DND-41 (cell line): Measurements from ENCODE around the gene ELMO2.

Experiments
- ATAC-seq: fragments of 200-7000 bp; cut with Tn5 transposase; 3 replicates; pipeline ENCODE4 v1.9.1; 2021; ENCODE audit warnings: low read depth; ENCODE audit not compliant: insufficient read depth
- DNase-seq: peaks from one replicate; pipeline ENCODE4 v3.0.0-alpha.2; 2020
- H2AFZ ChIP-seq: 2 replicates; pipeline ENCODE4 v1.6.0; 2012; ENCODE audit warnings: low read depth, low read length
- H3K27ac ChIP-seq: 2 replicates; pipeline ENCODE4 v1.5.1; 2012; ENCODE audit warnings: low read length, inconsistent platforms
- H3K27me3 ChIP-seq: fragments of 200-600 bp; sonication (generic); 2 replicates; pipeline ENCODE4 v1.6.0; 2012; ENCODE audit warnings: low read length, mild to moderate bottlenecking, inconsistent platforms; ENCODE audit not compliant: insufficient read depth, poor library complexity
- H3K36me3 ChIP-seq: 2 replicates; pipeline ENCODE4 v1.5.1; 2012; ENCODE audit warnings: low read length, inconsistent platforms; ENCODE audit not compliant: insufficient read depth
- H3K4me1 ChIP-seq: 2 replicates; pipeline ENCODE4 v1.5.1; 2012; ENCODE audit warnings: mild to moderate bottlenecking, low read length; ENCODE audit not compliant: insufficient read depth
- H3K4me2 ChIP-seq: 2 replicates; pipeline ENCODE4 v1.6.0; 2012; ENCODE audit warnings: mild to moderate bottlenecking, moderate library complexity, low read length, inconsistent platforms; ENCODE audit not compliant: insufficient read depth
- H3K4me3 ChIP-seq, 2 experiments: fragments of 200-600 bp in 1 of 2; shearing (Covaris generic) in 1 of 2; 2 replicates each; pipeline ENCODE4 v1.5.1; 2012 to 2016; ENCODE audit warnings: inconsistent platforms in 2 of 2, low read length in 2 of 2, mild to moderate bottlenecking in 2 of 2, low read depth in 1 of 2, moderate library complexity in 1 of 2
- H3K79me2 ChIP-seq: 2 replicates; pipeline ENCODE4 v1.6.0; 2012; ENCODE audit warnings: low read length, inconsistent platforms; ENCODE audit not compliant: insufficient read depth
- H3K9ac ChIP-seq: 2 replicates; pipeline ENCODE4 v1.6.0; 2012; ENCODE audit warnings: low read depth, mild to moderate bottlenecking, inconsistent platforms, low read length, moderate library complexity
- H3K9me3 ChIP-seq: 2 replicates; pipeline ENCODE4 v1.5.1; 2012; ENCODE audit warnings: low read length, moderate library complexity, mild to moderate bottlenecking, inconsistent platforms; ENCODE audit not compliant: insufficient read depth, severe bottlenecking
- H4K20me1 ChIP-seq: 2 replicates; pipeline ENCODE4 v1.6.0; 2012; ENCODE audit warnings: low read length; ENCODE audit not compliant: insufficient read depth
- CTCF ChIP-seq: IDR thresholded peaks from 2 replicates; pipeline ENCODE4 v1.5.1; 2012; ENCODE audit warnings: borderline replicate concordance, low read length, moderate library complexity, mild to moderate bottlenecking; ENCODE audit not compliant: poor library complexity, severe bottlenecking; ENCODE audit errors: extremely low read depth
- EZH2 ChIP-seq: IDR thresholded peaks from 3 replicates; pipeline ENCODE4 v1.6.1; 2012; ENCODE audit warnings: borderline replicate concordance, low read depth, mild to moderate bottlenecking, moderate library complexity, low read length, inconsistent platforms; ENCODE audit not compliant: severe bottlenecking

Gene ELMO2

GRCh38 chr20:46375771-46376170 is 30.6 kb downstream of the ELMO2 start:
- Histone ChIP-seq H3K36me3 (peaks cover 92% of the 10 kb centered on the region), H3K9me3 (no peaks in the 10 kb centered on the region), H3K4me1 (no peaks in the 10 kb centered on the region), H3K9ac (no peak overlapping the region), H3K27me3 (no peaks in the 10 kb centered on the region), H2AFZ (no peak overlapping the region), H3K27ac (no peak overlapping the region), H3K4me3 (no peak overlapping the region), H4K20me1 (no peaks in the 10 kb centered on the region), H3K79me2 (no peaks in the 10 kb centered on the region), H3K4me2 (no peak overlapping the region)
- DNase-seq: no peak
- no peak for ATAC-seq
- TF ChIP-seq EZH2 (no peak), CTCF (no peak)

- H3K27ac ChIP-seq: no peak overlapping the region
- TF ChIP-seq CTCF (no peak), EZH2 (no peak)
- H3K79me2 ChIP-seq: no peaks in the 10 kb centered on the region
- no peak overlapping the region for H3K4me3 ChIP-seq
- no peak overlapping the region for H3K4me2 ChIP-seq
- H3K9me3 ChIP-seq: no peaks in the 10 kb centered on the region
- ATAC-seq: no peak
- no peak overlapping the region for H2AFZ ChIP-seq
- H3K36me3 ChIP-seq: peaks cover 91% of the 10 kb centered on the region
- no peak overlapping the region for H3K9ac ChIP-seq
- no peaks in the 10 kb centered on the region for H4K20me1 ChIP-seq
- H3K27me3 ChIP-seq: no peaks in the 10 kb centered on the region
- no peaks in the 10 kb centered on the region for H3K4me1 ChIP-seq
- no peak for DNase-seq
These were observed 32.0 kb downstream of the ELMO2 start for GRCh38 chr20:46374383-46374782.

GRCh38 chr20:46371656-46372055 is 34.8 kb downstream of the ELMO2 start:
- ATAC-seq: no peak
- Histone ChIP-seq H4K20me1 (no peaks in the 10 kb centered on the region), H3K4me1 (no peaks in the 10 kb centered on the region), H3K9me3 (no peaks in the 10 kb centered on the region), H3K79me2 (no peaks in the 10 kb centered on the region), H2AFZ (no peak overlapping the region), H3K27ac (no peak overlapping the region), H3K9ac (no peak overlapping the region), H3K27me3 (no peaks in the 10 kb centered on the region), H3K4me3 (no peak overlapping the region), H3K4me2 (no peak overlapping the region), H3K36me3 (peaks cover 97% of the 10 kb centered on the region)
- no peak for TF ChIP-seq EZH2
- TF ChIP-seq CTCF: no peak
- DNase-seq: no peak

GRCh38 chr20:46368902-46369268 is 37.5 kb downstream of the ELMO2 start:
- no peak overlapping the region for H3K27ac ChIP-seq
- no peaks in the 10 kb centered on the region for H3K27me3 ChIP-seq
- ATAC-seq: no peak
- no peak overlapping the region for H2AFZ ChIP-seq
- peaks cover 84% of the 10 kb centered on the region for H3K36me3 ChIP-seq
- no peak for TF ChIP-seq EZH2
- TF ChIP-seq CTCF: no peak
- DNase-seq: no peak
- H3K4me2 ChIP-seq: no peak overlapping the region
- H4K20me1 ChIP-seq: no peaks in the 10 kb centered on the region; the same call in 1 of the 2 replicates
- H3K79me2 ChIP-seq: peaks cover 3% of the 10 kb centered on the region
- H3K9me3 ChIP-seq: no peaks in the 10 kb centered on the region
- H3K4me1 ChIP-seq: peaks cover 11% of the 10 kb centered on the region
- H3K4me3 ChIP-seq: no peak overlapping the region
- no peak overlapping the region for H3K9ac ChIP-seq
